GM12878 (cell line): ENCODE measurements around the gene NTN1. TPM values are rescaled to one million over a fixed set of nuclear protein-coding genes. Genes with fewer than 3 reads are reported as not detected.

ENCODE experiments used
- ATAC-seq: fragments of 200-7000 bp; cut with Tn5 transposase; 3 replicates; pipeline ENCODE4 v1.9.1; 2020; ENCODE audit warnings: mild to moderate bottlenecking, moderate library complexity
- BruUV-seq: library from RNA; stranded (reverse); fragments of 400-500 nt; replicated peaks from 2 replicates; lab custom pipeline; 2021; lab: Mats Ljungman, UMichigan
- CTCF ChIA-PET: fragments of 300-600 bp; sonication (Branson Sonifier 250); formaldehyde crosslinking; extraction: SDS; loops from one replicate; lab custom pipeline; 2021; ENCODE audit warnings: inconsistent platforms; lab: Yijun Ruan, JAX
- POLR2A ChIA-PET: fragments of 350-600 bp; formaldehyde crosslinking; extraction: SDS; loops from one replicate; lab custom pipeline; 2021; ENCODE audit warnings: inconsistent platforms; lab: Charles Lee
- RAD21 ChIA-PET: fragments of 300-600 bp; sonication (Branson Sonifier 250); formaldehyde crosslinking; loops from one replicate; lab custom pipeline; 2023; ENCODE audit warnings: antibody characterized with exemption; ENCODE audit not compliant: unreplicated experiment; lab: Charles Lee
- SMC1A ChIA-PET: fragments of 300-600 bp; sonication (Branson Sonifier 250); formaldehyde crosslinking; loops from one replicate; lab custom pipeline; 2023; ENCODE audit not compliant: unreplicated experiment, uncharacterized antibody; lab: Charles Lee
- DNase-seq: peaks from one replicate; pipeline ENCODE4 v3.0.0-alpha.2; 2011; ENCODE audit warnings: low read depth, low spot score
- FAIRE-seq: peaks from 3 replicates; lab custom pipeline; 2011; peaks lifted over from hg19 to GRCh38; lab: Jason Lieb, UNC
- H2AFZ ChIP-seq: 2 replicates; pipeline ENCODE4 v1.6.0; 2011; ENCODE audit warnings: low read depth, low read length, control low read depth; ENCODE audit not compliant: control insufficient read depth
- H3K27ac ChIP-seq: 2 replicates; pipeline ENCODE4 v1.5.1; 2011; ENCODE audit warnings: control low read depth; ENCODE audit not compliant: control insufficient read depth, insufficient read depth
- H3K27me3 ChIP-seq, 2 experiments: replicated peaks in 1 of 2; 2 replicates each; pipeline versions ENCODE4 v1.6.0 to v1.6.1; 2011; ENCODE audit warnings: low read length in 1 of 2; ENCODE audit not compliant: control insufficient read depth in 2 of 2, insufficient read depth in 2 of 2
- H3K36me3 ChIP-seq, 2 experiments: 2 replicates each; pipeline ENCODE4 v1.5.1; 2011; ENCODE audit warnings: low read length in 1 of 2; ENCODE audit not compliant: control insufficient read depth in 2 of 2, insufficient read depth in 2 of 2
- H3K4me1 ChIP-seq: 2 replicates; pipeline ENCODE4 v1.6.1; 2011; ENCODE audit warnings: mild to moderate bottlenecking, low read length, moderate library complexity, mixed read lengths; ENCODE audit not compliant: control insufficient read depth, insufficient read depth
- H3K4me2 ChIP-seq: 2 replicates; pipeline ENCODE4 v1.6.0; 2011; ENCODE audit warnings: control low read depth; ENCODE audit not compliant: control insufficient read depth, insufficient read depth
- H3K4me3 ChIP-seq: fragments of 200-600 bp; sonication (generic); 2 replicates; pipeline ENCODE4 v1.5.1; 2016
- H3K79me2 ChIP-seq: 2 replicates; pipeline ENCODE4 v1.6.0; 2011; ENCODE audit warnings: low read length; ENCODE audit not compliant: control insufficient read depth, insufficient read depth
- H3K9ac ChIP-seq: 2 replicates; pipeline ENCODE4 v1.8.0; 2011; ENCODE audit warnings: low read length, control low read depth, mixed read lengths; ENCODE audit not compliant: control insufficient read depth, insufficient read depth
- H3K9me3 ChIP-seq: replicated peaks from 3 replicates; pipeline ENCODE4 v1.5.1; 2011; ENCODE audit warnings: mild to moderate bottlenecking, low read length; ENCODE audit not compliant: control insufficient read depth, insufficient read depth
- H4K20me1 ChIP-seq: 2 replicates; pipeline ENCODE4 v1.6.0; 2011; ENCODE audit not compliant: control insufficient read depth, insufficient read depth
- BHLHE40 ChIP-seq, 2 experiments: fragments of 450-650 bp in 1 of 2; IDR thresholded peaks; 2 replicates each; pipeline ENCODE4 v1.6.1; 2011 to 2017; ENCODE audit warnings: low read depth in 2 of 2, borderline replicate concordance in 1 of 2, improper control_type of control experiment in 1 of 2, low read length in 1 of 2, mild to moderate bottlenecking in 1 of 2
- CBX3 ChIP-seq: fragments of 200-600 bp; sonication (generic); IDR thresholded peaks from 2 replicates; pipeline ENCODE4 v1.6.1; 2016; ENCODE audit warnings: low read depth, borderline replicate concordance
- CREB1 ChIP-seq: IDR thresholded peaks from 2 replicates; pipeline ENCODE4 v1.6.1; 2012; ENCODE audit warnings: low read depth, mild to moderate bottlenecking, inconsistent platforms
- DPF2 ChIP-seq: fragments of 450-650 bp; IDR thresholded peaks from 2 replicates; pipeline ENCODE4 v1.6.1; 2017; ENCODE audit warnings: mild to moderate bottlenecking
- EGR1 ChIP-seq, 2 experiments: IDR thresholded peaks; 1 replicate in 1 of 2; 2 replicates in 1 of 2; pipeline ENCODE4 v1.6.1; 2011 to 2012; ENCODE audit warnings: low read depth in 2 of 2, low read length in 2 of 2, borderline replicate concordance in 1 of 2, mild to moderate bottlenecking in 1 of 2, moderate library complexity in 1 of 2
- IRF3 ChIP-seq: fragments of 450-650 bp; IDR thresholded peaks from 2 replicates; pipeline ENCODE4 v1.6.1; 2014; ENCODE audit warnings: mild to moderate bottlenecking
- JUNB ChIP-seq: IDR thresholded peaks from 2 replicates; pipeline ENCODE4 v1.6.1; 2016; ENCODE audit warnings: antibody characterized with exemption, mild to moderate bottlenecking
- MEF2A ChIP-seq: IDR thresholded peaks from 2 replicates; pipeline ENCODE4 v1.6.1; 2011; ENCODE audit warnings: low read depth, mild to moderate bottlenecking, low read length, moderate library complexity; ENCODE audit not compliant: insufficient read depth
- NBN ChIP-seq: fragments of 450-650 bp; IDR thresholded peaks from 2 replicates; pipeline ENCODE4 v1.6.1; 2016
- NFYB ChIP-seq: IDR thresholded peaks from 2 replicates; pipeline ENCODE4 v1.6.1; 2011; ENCODE audit warnings: low read depth, mild to moderate bottlenecking, low read length, improper control_type of control experiment, moderate library complexity; ENCODE audit not compliant: insufficient read depth
- RB1 ChIP-seq: fragments of 450-650 bp; formaldehyde crosslinking; IDR thresholded peaks from 2 replicates; pipeline ENCODE4 v1.6.1; 2017; ENCODE audit warnings: mild to moderate bottlenecking, borderline replicate concordance
- RELA ChIP-seq: fragments of 450-650 bp; IDR thresholded peaks from 2 replicates; pipeline ENCODE4 v1.8.0; 2014; ENCODE audit warnings: borderline replicate concordance; ENCODE audit not compliant: partially characterized antibody
- SREBF2 ChIP-seq: IDR thresholded peaks from 2 replicates; pipeline ENCODE4 v1.6.1; 2012; ENCODE audit warnings: mild to moderate bottlenecking, low read length
- STAT3 ChIP-seq: IDR thresholded peaks from 2 replicates; pipeline ENCODE4 v1.6.1; 2011; ENCODE audit warnings: low read depth, low read length, improper control_type of control experiment
- WGBS: methylation state at CpG from one replicate; pipeline ENCODE4 v1.1.6; 2016; ENCODE audit warnings: low lambda C conversion rate; ENCODE audit not compliant: insufficient replicate concordance, insufficient coverage; ENCODE audit errors: missing lambda C conversion rate; 5-methylcytosine and 5-hydroxymethylcytosine counted together
- in situ Hi-C: fragments of 300-500 bp; cut with MboI; formaldehyde crosslinking; loops from 9 replicates; pipeline ENCODE4 v1.14.3; 2018; ENCODE audit warnings: mixed read lengths
- intact Hi-C: fragments of 100-400 bp; cut with micrococcal nuclease; formaldehyde crosslinking; loops from one replicate; pipeline ENCODE4 v1.14.2; 2022; ENCODE audit not compliant: unreplicated experiment
- polyA plus RNA-seq, 11 experiments: library from polyadenylated mRNA; depleted of rRNA in 4 of 11; unstranded in 6 of 11; stranded (reverse) in 5 of 11; fragments of >200 nt; fragmentation: Nextera tagmentation in 4 of 11; fragmentation: Illumina TruSeq in 1 of 11; extraction: Ambion mirVana in 4 of 11; extraction: Trizol in 1 of 11; gene quantifications; 1 replicate in 1 of 11; 2 replicates in 10 of 11; pipeline versions ENCODE4 v1.2.1 to v1.2.3, GENCODE V29; 2011 to 2016; ENCODE audit warnings: inconsistent platforms in 2 of 11, missing spikeins in 2 of 11, low read depth in 1 of 11
- total RNA-seq, 4 experiments: library from RNA; depleted of rRNA in 3 of 4; stranded (reverse); fragments of >200 nt in 3 of 4; fragmentation: Illumina TruSeq in 1 of 4; extraction: Trizol in 1 of 4; gene quantifications; 2 replicates each; pipeline versions ENCODE4 v1.2.1 to v1.2.3, GENCODE V29; 2013 to 2021
- TF ChIP-seq, protein P1 (sequence below): fragments of 450-650 bp; formaldehyde crosslinking; IDR thresholded peaks from 2 replicates; pipeline ENCODE4 v1.5.0; 2022; ENCODE audit warnings: mild to moderate bottlenecking, missing genetic modification characterization
- TF ChIP-seq, protein P2 (sequence below): fragments of 450-650 bp; IDR thresholded peaks from 2 replicates; pipeline ENCODE4 v1.6.1; 2017; ENCODE audit warnings: mild to moderate bottlenecking, low read depth, inconsistent platforms; ENCODE audit not compliant: poor library complexity, severe bottlenecking
- TF ChIP-seq, protein P3 (sequence below): IDR thresholded peaks from 2 replicates; pipeline ENCODE4 v1.6.1; 2011; ENCODE audit warnings: mild to moderate bottlenecking, low read depth, low read length, moderate library complexity; ENCODE audit not compliant: insufficient replicate concordance

Gene NTN1
- total and polyA plus RNA-seq, 10 of the 15 experiments (the other 5 are each of a cell fraction or from before 2014, with no cell fraction given) = 0.02 to 0.89 (median 0.35) TPM

DNA sequence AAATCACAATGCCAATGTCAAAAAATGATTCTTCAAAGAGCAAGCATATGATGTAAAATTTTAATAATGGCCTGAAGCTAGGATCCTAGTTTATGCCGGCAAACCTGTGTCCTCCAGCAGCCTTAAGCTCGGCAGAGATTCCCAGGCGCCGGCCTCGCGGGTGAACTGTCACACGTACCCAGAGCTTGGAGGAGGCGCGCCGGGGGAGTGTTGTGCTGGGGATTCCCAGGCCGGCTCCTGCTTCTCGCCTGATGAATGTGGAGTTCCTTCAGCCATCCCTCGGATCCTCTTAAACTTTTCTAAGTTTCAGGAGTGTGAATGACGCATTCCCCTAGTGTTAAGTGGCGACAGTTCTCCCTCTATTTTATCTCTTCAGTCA, 19.1 kb upstream of the NTN1 start:
- ChIA-PET CTCF (interaction anchor here (0.9 to 1.6 kb wide), 8 partner anchors 16 to 592 kb away, joined by 3 to 6 read pairs (median 3); no protein-coding TSS in a partner anchor), SMC1A (interaction anchor here (2.1 kb wide), 1 partner anchor 592 kb away, joined by 5 read pairs; no protein-coding TSS in a partner anchor), POLR2A (no interaction called here), RAD21 (interaction anchor here (0.9 to 1.5 kb wide), 4 partner anchors 103 to 520 kb away, joined by 3 to 6 read pairs (median 3); partner anchors contain the start of gene PIK3R6)
- Histone ChIP-seq H3K36me3 (no peaks in the 10 kb centered on the region), H3K4me1 (peaks cover 9% of the 10 kb centered on the region; the same call in 1 of the 2 replicates), H3K27ac (no peak overlapping the region), H4K20me1 (no peaks in the 10 kb centered on the region), H3K4me3 (no peak overlapping the region), H2AFZ (peak overlapping the region; percentile 19; the same call in 1 of the 2 replicates), H3K4me2 (peak overlapping the region; percentile 69), H3K9me3 (no peaks in the 10 kb centered on the region; the same call in 1 of the 3 replicates), H3K27me3 (peaks cover 12 to 19% of the 10 kb centered on the region in 2 experiments), H3K9ac (no peak overlapping the region), H3K79me2 (no peaks in the 10 kb centered on the region)
- no peak for TF ChIP-seq STAT3
- no peak for TF ChIP-seq NFYB
- no peak for TF ChIP-seq CREB1
- no peak for TF ChIP-seq EGR1 (IDR thresholded peaks at IDR 0.05; ENCODE audit: borderline replicate concordance in 1 of 2, low read depth in 2 of 2, low read length in 2 of 2)
- TF ChIP-seq, protein P1, sequence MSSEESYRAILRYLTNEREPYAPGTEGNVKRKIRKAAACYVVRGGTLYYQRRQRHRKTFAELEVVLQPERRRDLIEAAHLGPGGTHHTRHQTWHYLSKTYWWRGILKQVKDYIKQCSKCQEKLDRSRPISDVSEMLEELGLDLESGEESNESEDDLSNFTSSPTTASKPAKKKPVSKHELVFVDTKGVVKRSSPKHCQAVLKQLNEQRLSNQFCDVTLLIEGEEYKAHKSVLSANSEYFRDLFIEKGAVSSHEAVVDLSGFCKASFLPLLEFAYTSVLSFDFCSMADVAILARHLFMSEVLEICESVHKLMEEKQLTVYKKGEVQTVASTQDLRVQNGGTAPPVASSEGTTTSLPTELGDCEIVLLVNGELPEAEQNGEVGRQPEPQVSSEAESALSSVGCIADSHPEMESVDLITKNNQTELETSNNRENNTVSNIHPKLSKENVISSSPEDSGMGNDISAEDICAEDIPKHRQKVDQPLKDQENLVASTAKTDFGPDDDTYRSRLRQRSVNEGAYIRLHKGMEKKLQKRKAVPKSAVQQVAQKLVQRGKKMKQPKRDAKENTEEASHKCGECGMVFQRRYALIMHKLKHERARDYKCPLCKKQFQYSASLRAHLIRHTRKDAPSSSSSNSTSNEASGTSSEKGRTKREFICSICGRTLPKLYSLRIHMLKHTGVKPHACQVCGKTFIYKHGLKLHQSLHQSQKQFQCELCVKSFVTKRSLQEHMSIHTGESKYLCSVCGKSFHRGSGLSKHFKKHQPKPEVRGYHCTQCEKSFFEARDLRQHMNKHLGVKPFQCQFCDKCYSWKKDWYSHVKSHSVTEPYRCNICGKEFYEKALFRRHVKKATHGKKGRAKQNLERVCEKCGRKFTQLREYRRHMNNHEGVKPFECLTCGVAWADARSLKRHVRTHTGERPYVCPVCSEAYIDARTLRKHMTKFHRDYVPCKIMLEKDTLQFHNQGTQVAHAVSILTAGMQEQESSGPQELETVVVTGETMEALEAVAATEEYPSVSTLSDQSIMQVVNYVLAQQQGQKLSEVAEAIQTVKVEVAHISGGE = no peak
- no peak for TF ChIP-seq DPF2
- TF ChIP-seq, protein P2, sequence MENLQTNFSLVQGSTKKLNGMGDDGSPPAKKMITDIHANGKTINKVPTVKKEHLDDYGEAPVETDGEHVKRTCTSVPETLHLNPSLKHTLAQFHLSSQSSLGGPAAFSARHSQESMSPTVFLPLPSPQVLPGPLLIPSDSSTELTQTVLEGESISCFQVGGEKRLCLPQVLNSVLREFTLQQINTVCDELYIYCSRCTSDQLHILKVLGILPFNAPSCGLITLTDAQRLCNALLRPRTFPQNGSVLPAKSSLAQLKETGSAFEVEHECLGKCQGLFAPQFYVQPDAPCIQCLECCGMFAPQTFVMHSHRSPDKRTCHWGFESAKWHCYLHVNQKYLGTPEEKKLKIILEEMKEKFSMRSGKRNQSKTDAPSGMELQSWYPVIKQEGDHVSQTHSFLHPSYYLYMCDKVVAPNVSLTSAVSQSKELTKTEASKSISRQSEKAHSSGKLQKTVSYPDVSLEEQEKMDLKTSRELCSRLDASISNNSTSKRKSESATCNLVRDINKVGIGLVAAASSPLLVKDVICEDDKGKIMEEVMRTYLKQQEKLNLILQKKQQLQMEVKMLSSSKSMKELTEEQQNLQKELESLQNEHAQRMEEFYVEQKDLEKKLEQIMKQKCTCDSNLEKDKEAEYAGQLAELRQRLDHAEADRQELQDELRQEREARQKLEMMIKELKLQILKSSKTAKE = no peak
- no peak for TF ChIP-seq MEF2A
- no peak for TF ChIP-seq CBX3
- TF ChIP-seq SREBF2 = no peak
- TF ChIP-seq RB1 = no peak
- no peak for TF ChIP-seq JUNB
- TF ChIP-seq, protein P3, sequence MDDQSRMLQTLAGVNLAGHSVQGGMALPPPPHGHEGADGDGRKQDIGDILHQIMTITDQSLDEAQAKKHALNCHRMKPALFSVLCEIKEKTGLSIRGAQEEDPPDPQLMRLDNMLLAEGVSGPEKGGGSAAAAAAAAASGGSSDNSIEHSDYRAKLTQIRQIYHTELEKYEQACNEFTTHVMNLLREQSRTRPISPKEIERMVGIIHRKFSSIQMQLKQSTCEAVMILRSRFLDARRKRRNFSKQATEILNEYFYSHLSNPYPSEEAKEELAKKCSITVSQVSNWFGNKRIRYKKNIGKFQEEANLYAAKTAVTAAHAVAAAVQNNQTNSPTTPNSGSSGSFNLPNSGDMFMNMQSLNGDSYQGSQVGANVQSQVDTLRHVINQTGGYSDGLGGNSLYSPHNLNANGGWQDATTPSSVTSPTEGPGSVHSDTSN = no peak
- no peak for TF ChIP-seq IRF3
- no peak for TF ChIP-seq BHLHE40 (IDR thresholded peaks at IDR 0.05; ENCODE audit: borderline replicate concordance in 1 of 2, low read depth in 2 of 2, low read length in 1 of 2)
- TF ChIP-seq NBN = no peak
- no peak for TF ChIP-seq RELA
- intact Hi-C loops = no loop called here
- FAIRE-seq (no peak), ATAC-seq (no peak), DNase-seq (no peak)
- 37% methylated on average over 15 of the region's 15 CpGs for WGBS
- BruUV-seq = no TSS peak
- in situ Hi-C loops = no loop called here
